GM18861 (cell line): ENCODE measurements around the gene CDX1.

Experiments
- ATAC-seq: cut with Tn5 transposase; IDR thresholded peaks from one replicate; pipeline ENCODE4 v1.9.1; 2021; ENCODE audit not compliant: unreplicated experiment

The CDX1 gene

DNA sequence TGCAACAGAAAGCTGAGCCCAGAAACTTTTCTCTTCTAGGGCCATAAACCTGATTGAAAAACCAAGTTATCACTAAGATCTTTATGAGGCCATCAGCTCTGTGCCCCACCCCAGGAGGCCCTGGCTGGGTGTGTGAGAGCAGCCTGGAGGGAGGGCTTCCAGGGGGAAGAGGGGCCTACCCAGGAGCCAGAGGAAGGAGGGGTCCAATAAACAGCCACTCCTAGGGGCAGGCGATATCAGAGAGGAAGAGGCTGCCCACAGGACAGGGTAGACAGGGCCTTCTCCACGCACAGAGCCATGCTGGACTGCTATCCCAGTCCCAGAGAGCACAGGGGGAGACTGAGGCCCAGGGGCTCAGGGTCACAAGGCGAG, 4.5 kb upstream of the CDX1 start:
- no peak for ATAC-seq

DNA sequence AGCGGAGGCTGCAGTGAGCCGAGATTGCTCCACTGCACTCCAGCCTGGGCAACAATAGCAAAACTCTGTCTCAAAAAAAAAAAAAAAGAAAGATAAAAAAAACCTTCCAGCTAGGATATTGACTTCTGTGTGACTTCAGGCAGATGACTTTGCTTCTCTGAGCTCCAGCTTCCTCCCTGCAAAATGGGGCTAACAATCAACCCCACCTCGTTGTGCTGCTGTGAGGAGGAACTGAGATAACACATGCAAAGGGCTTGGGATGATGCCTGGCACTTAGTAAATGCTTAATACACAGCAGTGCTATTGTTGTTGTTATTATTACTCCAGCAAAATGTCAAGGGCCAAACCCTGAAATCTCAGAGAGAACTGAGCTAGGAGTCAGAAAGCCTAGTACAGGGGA, 3.5 kb upstream of the CDX1 start:
- no peak for ATAC-seq

DNA sequence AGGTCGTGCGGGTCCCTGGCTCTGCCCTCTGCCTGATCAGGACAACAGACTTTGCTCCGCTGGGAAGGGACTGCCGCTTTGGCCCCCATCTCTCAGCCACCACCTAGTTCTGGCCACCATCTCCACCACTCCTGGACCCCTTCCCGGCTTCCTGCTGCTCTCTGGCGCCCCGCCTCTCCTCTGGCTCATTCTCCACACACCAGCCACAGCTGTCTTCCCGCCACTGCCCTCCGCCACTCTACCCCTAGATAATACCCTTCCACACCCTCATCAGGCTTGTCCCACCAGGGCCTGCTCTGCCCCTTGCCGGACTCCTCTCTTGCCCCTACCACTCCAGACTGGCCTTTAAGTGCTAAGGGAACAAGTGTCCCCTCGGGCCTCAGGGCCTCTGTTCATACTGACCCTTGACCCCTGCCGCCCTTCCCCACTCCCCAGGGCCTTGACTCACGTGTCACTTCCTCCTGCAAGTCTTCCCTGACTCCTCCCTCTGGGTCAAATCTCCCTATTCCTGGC, 3.0 kb upstream of the CDX1 start:
- ATAC-seq: no peak

DNA sequence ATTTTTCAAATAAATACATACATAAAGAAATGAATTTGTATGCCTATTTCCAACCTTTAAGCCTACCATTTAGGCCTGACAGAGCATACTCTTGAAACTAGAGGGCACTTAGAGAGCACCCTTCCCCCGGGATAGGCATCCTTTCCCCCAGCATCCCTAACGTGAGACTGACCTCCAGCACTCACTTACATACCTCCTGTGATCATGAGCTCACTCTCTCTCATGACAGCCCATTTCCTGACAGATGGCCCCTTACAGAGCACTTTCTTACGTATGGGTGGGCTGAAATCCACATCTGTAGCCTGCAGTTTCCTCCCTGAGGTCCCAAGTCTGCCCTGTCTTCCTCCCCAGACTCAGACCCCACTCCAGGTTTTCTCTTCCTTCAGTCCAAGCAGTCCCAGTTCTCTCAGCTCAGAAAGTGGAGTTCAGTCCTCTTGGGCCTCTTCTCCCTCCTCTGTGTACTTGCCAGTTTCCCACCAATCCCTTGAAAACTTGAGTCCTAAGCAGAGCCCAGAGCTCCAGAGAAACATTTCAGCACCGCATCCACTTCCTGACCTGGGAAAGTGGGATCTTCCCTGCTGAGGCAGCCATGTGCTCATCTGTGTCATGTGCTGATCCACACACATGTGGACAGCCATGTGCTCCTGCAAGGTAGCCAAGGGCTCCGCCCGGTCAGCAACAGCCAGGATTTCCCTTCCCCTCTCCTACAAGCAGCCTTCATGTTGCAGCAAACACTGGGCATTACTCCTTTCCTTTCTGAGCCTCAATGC, 2.2 kb upstream of the CDX1 start:
- ATAC-seq: no peak

DNA sequence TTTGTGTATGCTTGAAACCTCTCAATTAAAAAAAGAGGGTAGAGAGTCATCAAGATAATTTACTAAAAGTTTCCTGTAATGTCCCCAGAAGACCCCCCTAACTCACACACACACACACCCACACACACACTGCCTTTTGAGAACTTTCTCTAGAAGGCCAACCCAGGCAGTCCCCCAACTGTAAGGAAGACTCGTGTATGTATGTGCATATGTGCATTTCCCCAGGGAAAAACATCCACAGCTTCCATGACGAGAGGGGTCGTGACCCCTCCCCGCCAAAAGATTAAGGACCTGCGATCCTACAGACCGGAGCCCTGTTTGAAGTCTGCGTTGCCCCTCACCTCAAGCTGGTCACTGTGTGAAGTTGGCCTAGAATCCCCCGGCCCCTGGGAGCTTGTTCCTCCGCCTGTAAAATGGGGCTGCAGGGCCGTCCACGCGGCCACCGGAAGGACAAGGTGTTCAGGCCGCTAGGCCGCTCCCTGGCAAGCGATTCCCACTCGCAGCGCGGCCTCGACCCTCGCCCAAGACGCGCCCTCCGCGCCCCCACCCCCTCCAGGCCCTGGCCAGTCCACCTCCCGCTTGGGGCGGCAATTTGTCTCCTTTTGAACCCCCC, 435 bp upstream of the CDX1 start:
- no peak for ATAC-seq

DNA sequence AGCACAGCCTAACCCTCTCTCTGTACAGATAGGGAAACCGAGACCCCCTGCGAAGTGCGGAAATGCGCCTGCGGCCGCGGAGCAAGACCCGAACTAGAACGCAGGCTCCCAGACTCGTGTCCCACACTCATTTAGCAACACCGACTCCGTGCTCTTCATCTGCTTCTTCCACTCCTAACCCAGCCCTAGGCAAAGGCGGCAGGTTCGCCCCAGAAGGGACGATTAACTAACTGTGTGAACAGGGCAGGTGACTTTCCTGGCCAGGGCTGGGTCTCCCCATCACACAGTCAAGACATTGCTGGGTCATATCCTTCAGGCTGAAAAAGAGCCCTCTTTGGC, 903 bp downstream of the CDX1 start:
- no peak for ATAC-seq

DNA sequence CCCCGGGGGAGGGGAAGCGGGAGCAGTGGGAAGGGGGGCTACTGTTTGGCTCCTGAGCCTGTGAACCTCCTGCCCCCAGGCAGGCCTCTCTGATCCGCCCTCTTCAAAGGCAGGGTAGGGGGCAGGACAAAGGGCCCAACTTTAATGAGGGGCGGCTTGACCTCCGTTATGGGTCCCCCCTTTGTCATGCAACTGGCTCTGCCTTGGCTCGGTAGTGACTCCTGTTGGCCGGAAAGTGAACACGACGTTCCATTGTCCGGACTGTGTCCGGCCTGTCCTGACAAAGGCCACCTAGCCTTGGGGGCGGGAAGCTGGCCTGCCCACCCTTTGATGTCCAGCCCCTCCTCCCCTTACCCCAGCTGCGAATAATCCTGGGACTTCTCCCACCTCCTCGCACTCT, 1.3 kb downstream of the CDX1 start:
- no peak for ATAC-seq

DNA sequence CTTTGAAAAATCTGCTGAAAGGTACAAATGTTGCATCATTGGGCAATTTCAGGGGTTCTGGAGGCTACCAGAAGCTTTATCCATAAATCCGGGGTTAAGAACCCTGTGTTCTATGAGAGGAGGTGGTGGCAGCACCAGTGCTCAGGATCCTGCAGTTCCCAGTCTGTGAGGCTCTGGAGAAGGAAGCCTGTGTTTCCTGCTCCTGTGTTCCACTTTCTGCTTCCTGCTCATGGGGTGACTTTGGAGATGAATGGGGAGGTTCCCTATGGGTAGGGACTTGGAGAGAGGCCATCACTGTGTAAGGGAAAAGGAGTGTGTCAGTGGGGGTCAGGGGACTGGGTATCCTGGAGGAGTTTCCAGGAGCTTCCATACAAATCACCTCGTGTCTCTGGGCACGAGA, 2.3 kb downstream of the CDX1 start:
- no peak for ATAC-seq

DNA sequence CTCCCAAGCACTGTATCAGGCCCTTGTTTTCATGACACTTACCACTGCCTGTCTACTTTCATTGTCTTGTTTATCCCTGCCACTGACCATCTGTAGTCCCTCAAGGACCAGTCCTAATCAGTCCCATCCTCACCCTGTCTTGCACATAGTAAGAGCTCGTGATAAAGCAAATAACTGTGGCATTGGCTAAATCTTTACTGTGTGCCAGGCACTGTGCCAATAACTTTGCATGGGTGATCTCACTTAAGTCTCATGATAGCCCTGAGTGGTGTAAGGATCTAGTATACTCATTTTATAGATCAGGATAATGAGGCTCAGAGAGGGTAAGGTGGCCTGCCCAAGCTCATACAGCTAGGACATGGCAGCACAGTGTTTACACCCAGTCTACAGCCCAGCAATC, 5.6 kb downstream of the CDX1 start:
- no peak for ATAC-seq

DNA sequence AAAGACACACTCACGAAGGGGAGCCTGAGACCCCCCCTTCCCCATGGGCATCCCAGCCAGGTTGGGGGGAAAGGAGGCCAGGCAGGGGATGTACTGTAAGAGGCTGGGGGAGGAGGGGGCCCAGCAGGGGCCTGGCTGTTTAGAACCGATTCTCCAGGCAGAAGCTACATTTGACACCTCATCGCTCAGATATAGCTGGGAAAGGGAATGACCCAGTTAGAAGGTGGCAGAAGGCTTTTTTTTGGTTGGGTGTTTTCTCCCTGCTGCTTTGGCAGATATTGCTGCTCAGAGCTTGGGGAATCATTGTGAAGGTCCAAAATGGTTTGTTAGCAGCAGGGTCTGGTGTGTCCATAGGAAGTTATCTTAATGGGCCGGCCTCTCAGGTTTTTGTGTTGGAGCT, 6.0 kb downstream of the CDX1 start:
- ATAC-seq: no peak

DNA sequence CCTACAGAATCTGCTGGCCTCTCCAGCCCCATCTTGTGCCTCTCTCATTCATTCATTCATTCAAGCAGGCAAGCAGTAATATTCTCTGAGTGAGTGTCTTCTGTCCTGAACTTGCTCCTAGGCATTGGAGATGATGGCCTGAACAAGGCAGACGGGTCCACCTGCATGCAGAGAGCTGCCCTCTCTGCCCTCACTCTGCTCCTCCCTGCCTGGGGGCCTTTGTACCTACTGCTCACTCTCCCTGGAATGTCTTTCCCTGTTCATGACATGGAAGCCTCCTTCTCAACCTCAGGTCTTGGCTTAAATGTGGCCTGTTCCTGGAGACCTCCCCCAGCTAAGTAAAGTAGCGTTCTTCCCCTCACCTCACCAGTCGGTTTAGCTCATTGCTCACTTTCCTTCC, 6.6 kb downstream of the CDX1 start:
- no peak for ATAC-seq

DNA sequence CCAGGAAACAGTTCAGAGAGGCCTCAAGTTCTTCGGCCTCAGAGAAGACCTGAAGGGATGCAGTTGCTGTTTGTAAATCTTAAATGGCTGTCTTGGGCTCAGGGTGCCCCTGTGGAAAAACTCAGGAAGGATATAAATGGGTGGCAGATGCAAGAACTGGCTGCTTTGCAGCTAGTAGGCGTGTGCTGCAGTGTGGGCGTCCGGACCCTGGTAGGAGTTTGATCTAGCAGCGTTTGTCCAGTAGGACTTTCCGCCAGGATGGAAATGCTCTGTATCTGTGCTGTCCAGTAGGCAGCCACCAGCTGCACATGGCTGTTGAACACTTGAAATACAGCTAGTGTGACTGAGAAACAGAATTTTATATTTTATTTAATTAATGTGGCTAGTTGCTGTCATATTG, 7.7 kb downstream of the CDX1 start:
- no peak for ATAC-seq

DNA sequence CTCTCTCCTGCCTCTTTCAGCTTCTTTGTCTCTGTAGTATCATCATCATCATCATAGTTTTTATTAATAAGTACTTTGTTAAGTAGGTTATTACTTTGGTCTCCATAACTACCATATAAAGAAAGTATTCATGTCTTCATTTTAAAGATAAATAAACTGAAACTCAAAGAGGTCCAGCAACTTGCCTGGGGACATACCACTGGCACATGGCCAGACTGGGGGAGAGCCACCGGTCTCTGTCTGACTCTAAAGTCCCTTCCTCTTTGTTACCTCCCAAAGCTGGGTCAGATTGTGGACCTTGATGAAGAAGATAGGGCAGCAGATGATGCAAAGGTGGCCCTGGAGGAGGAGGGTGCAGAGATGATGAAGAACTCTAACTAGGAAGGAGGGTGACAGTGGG, 8.5 kb downstream of the CDX1 start:
- no peak for ATAC-seq

DNA sequence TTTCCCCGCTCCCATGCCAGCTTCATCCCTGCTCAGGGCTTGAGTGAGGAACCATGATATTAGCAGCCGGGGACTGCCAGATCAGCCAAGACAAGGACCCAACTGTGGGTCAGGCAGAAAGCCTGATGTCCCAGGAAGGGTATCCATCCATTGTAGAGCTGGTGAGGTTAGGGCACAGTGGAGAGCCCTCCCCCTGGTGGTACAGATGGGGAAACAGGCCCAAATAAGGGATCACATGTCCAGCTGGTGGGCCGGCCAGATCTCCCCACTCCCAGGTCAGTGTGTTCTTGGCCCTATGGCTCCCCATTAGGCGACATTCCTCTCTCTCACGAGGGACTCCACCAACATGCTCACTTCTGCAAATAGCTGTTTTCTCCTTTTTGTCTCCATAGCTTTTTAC, 9.0 kb downstream of the CDX1 start:
- no peak for ATAC-seq

DNA sequence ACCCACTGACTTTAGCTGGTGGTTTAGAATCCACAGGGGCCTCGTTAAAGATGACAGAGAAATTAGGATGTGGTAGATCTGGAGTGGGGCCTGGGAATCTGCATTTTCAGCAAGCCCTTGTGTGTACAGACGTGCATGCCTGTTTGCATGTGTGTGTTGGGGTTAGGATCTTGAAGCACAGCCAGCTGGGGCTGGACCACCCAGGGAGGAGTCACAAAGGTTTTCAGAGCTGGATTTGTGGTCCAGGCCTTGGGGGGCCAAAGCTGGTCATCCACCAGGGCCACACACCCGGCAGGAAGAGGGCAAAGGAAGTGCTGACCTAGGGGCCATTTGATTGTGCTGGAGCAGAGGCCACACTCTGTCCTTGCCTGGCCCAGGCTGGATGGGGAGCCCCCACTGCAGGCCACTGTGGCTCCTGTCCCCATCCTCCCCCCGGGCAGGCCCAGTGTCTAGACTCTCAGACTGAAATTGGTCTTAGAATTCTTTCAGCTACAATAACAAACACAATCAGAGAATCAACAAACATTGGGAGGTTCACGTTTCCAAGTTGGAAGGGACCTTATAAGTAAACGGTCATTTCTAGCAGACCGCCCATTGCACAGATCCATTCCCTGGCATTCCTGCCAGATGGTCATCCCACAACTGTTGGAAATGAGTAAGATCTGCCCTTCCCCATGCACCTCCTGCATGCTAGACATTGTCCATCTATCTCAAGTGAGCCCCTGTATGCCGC, 10.3 kb downstream of the CDX1 start:
- ATAC-seq: no peak

DNA sequence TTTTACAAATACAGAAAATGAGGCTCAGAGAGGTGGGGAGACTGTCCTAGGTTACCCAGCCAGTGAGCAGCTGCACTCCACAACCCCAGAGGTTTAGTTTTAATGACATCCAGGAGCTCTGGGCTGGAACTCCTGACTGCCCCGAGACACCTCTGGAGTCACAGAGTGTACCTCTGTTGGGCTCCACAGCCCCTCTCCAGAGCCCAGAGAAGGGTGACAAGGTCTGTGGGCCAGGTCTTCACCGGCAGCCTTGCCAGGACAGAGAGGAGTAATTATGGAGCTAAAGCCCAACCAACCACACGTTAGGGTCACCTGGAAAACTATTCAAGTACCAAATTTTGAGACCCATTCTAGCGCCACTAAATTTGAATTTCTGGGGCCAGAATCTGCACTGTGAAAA, 11.1 kb downstream of the CDX1 start:
- no peak for ATAC-seq

DNA sequence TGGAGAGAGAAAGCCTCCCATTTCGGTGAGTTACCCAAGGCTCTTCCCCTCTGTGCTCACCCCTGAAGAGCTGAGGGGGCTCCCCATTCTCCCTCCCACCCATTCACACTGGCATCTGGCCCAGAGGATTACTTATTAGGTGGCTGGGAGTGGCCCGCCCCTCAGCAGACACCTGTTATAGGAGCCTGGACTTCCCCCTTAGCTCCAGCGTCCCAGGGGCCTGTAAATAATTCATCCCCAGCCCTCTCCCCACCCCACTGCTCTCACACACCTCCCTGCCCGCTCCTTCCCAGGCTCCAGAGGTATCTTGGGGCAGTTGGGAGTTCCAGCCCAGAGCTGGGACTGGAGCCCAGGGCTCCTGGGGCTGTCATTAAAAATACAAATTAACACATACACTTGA, 11.7 kb downstream of the CDX1 start:
- no peak for ATAC-seq

DNA sequence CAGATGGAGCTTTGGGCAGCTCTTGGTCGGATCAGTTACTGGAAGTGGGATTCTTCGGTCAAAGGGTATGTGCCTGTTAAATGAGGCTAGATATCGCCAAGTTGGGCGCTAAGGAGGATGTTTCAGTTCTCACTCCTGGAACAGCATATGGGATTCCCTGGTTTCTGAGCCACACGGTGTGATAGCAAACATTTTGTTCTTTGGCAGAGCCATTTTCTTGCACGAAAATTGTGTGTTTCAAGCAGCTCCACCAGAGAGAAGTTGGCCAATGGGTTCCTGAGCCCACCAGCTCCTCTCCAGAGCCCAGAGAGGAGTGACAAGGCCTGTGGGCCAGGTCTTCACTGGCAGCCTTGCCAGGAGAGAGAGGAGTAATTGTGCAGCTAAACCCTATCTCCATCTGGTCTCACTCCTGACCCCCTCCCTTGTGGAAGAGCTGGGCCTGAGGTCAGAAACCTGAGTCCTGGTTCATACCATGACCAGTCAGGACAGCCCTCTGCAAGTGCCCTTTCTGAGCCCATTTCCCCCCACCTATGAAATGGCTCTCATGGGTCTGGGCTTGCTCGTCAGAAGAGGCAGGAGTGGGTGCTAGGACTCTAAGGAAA, 12.5 kb downstream of the CDX1 start:
- ATAC-seq: no peak

DNA sequence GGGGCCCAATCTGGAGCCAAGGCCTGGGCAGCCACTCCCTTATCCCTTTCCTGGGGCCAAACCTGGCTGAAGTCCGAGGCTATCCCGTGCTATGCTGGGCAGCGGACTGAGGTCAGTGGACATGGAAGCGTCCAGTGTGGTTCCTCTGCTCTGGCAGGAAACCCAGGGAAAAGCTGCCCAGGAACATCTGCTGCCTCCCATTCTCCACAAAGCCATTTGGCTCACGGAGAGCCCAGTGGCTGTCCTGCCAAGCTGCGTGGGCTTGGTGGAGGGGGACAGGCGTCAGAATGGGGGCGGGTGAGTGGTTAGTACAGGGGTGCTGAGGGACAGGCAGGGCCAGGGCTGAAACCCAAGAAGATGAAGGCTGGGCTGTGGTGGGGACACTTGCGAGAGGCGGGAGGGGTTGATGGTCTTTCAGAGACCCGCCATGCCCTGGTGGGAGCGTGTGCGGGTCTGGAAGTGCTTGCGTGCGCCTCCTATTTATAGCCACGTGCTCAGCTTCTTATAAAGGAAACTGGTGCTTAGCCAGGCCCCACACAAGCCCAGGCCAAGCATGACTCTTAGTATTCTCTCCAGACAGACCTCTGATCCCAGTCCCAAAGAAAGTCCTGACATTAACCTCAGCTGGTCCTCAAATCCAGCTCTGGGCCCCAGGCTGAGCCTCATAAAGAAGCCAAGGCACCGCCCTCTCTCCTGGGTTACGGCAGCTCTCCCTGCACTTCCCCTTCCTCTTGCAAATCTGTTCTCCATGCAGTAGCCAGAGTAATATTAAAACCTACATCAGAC, 13.9 kb downstream of the CDX1 start:
- ATAC-seq: no peak

DNA sequence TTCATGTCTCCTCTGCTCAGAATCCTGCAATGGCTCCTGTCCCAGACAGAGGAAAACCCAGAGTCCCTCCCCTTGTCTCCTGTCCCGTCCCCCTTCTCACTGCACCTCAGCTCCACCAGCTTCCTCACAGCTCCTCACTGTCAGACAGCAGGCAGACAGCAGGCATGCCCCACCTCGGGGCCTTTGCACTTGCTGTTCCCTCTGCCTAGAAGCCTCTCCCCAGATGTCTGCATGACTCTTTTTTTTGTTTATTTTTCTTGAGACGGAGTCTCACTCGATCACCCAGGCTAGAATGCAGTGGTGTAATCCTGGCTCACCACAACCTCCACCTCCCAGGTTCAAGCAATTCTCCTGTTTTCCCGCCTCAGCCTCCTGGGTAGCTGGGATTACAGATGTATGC, 14.4 kb downstream of the CDX1 start:
- ATAC-seq: no peak
